AG09309 (cell line): ENCODE data around the gene EEIG1.
A peak's percentile ranks its signal among the peaks of the same experiment; 100 is the strongest.

Experiments used
- DNase-seq: peaks from one replicate; pipeline ENCODE4 v3.0.0-alpha.2; 2010; ENCODE audit warnings: low read depth
- H3K4me3 ChIP-seq: 2 replicates; pipeline ENCODE4 v1.5.1; 2011; ENCODE audit warnings: mild to moderate bottlenecking, low read depth, low read length, moderate library complexity; ENCODE audit not compliant: control insufficient read depth
- CTCF ChIP-seq: IDR thresholded peaks from 2 replicates; pipeline ENCODE4 v1.5.1; 2011; ENCODE audit warnings: mild to moderate bottlenecking, low read depth, low read length, inconsistent platforms; ENCODE audit not compliant: insufficient read depth, control insufficient read depth; ENCODE audit errors: missing control alignments

The EEIG1 gene

GRCh38 chr9:128022886-128023285, 42.1 kb upstream of the EEIG1 start:
- TF ChIP-seq CTCF: no peak
- H3K4me3 ChIP-seq: no peak overlapping the region
- DNase-seq: no peak

DNA sequence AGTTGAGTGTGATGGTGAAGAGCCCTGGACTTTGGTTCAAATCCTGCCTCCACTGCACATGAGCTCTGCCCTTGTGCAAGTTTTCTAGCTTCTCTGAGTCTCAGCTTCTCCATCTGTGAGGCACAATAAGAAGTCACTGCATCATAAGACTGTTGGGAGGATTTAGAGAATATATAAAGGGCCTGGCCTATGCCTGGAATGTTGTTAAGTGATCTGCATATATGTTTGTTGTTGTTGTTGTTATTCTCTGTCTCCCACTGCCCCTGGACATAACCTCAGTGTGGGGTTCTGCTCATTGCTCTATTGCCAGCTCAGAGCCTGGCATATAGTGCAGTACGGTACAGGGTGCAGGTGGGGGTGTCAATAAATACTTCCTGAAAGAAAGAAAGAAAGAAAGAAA, 40.3 kb upstream of the EEIG1 start:
- H3K4me3 ChIP-seq: no peak overlapping the region
- DNase-seq: no peak
- no peak for TF ChIP-seq CTCF

DNA sequence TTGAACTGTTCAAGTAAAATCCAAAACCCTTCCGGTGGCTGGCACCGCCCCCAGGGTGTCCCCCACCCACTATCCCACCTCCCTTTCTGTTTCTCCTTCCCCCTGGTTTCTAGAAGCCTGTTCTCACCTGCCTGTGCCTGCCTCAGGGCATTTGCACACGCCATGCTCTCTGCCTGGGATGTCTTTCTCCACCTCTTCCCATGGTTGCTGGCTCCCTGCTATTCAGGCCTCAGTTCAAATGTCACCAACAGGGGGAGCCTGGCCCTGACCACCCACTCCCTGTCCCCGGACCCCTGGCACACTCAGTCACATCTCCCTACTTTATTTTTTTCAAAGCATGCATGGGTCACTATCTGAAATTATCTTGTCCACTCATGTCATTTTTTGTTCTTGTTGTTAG, 39.9 kb upstream of the EEIG1 start:
- H3K4me3 ChIP-seq: no peak overlapping the region
- no peak for DNase-seq
- TF ChIP-seq CTCF: peak; percentile 13

- no peak overlapping the region for H3K4me3 ChIP-seq
- no peak for TF ChIP-seq CTCF
- DNase-seq: no peak
Observed at GRCh38 chr9:128015696-128016095, 34.9 kb upstream of the EEIG1 start.

- DNase-seq: no peak
- no peak overlapping the region for H3K4me3 ChIP-seq
Observed at GRCh38 chr9:128011071-128011817, 30.5 kb upstream of the EEIG1 start.

DNA sequence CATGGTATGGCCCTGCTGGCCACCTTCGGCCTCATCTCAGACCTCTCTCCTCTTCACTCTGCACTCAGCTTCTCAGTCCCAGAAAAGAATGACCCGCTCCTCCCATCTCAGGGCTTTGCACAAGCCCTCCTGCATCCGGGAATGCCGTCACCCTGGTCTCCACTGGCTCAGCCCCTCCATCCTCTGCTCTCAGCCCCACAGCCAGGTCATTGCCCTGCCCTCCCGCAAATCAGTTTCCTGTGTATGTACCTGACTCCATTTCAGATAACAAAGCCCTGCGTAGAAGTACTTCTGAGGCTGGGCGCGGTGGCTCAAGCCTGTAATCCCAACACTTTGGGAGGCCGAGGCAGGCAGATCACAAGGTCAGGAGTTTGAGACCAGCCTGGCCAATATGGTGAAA, 28.9 kb upstream of the EEIG1 start:
- no peak for TF ChIP-seq CTCF
- no peak overlapping the region for H3K4me3 ChIP-seq
- DNase-seq: no peak

More at GRCh38 chr9:128011071-128011817, 30.5 kb upstream of the EEIG1 start:
- no peak for TF ChIP-seq CTCF
